HG03432 (cell line): ENCODE measurements around the gene DSEL.
A peak's percentile ranks its signal among the peaks of the same experiment; 100 is the strongest.

ENCODE experiments used
- ATAC-seq: cut with Tn5 transposase; IDR thresholded peaks from one replicate; pipeline ENCODE4 v1.9.1; 2021; ENCODE audit warnings: mild to moderate bottlenecking, moderate library complexity; ENCODE audit not compliant: unreplicated experiment

Gene DSEL

GRCh38 chr18:67516539-67517443, at the start of gene DSEL:
TSS of gene DSEL (minus strand) at chr18:67516720. CDS start at chr18:67514608, 2,112 bp downstream.
- peak; percentile 96 for ATAC-seq

- no peak for ATAC-seq
Observed at GRCh38 chr18:67553437-67553836, 36.9 kb upstream of the DSEL start.

- no peak for ATAC-seq
Observed at GRCh38 chr18:67550872-67551520, 34.5 kb upstream of the DSEL start.

DNA sequence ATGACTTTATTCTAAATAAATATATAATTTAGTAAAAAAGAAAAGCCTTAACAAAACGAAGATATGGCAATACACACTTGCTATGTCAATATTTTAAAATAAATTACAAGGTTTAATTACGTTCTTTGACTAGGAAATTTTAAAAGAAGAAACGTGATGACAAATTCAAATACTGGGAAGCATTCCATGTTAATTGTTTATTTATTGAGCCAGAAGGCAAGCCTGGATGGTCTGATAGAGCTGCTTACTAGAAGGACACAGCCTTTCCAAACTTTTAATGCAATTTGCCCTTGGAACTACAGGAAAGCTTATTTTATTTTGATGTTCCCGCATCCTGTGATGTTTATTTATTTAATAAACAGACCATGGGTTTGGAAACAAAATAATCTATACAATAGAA, 33.4 kb upstream of the DSEL start:
- no peak for ATAC-seq

- no peak for ATAC-seq
Observed at GRCh38 chr18:67545681-67546080, 29.2 kb upstream of the DSEL start.

- no peak for ATAC-seq
Observed at GRCh38 chr18:67540559-67540958, 24.0 kb upstream of the DSEL start.

GRCh38 chr18:67531929-67532328, 15.4 kb upstream of the DSEL start:
- no peak for ATAC-seq

DNA sequence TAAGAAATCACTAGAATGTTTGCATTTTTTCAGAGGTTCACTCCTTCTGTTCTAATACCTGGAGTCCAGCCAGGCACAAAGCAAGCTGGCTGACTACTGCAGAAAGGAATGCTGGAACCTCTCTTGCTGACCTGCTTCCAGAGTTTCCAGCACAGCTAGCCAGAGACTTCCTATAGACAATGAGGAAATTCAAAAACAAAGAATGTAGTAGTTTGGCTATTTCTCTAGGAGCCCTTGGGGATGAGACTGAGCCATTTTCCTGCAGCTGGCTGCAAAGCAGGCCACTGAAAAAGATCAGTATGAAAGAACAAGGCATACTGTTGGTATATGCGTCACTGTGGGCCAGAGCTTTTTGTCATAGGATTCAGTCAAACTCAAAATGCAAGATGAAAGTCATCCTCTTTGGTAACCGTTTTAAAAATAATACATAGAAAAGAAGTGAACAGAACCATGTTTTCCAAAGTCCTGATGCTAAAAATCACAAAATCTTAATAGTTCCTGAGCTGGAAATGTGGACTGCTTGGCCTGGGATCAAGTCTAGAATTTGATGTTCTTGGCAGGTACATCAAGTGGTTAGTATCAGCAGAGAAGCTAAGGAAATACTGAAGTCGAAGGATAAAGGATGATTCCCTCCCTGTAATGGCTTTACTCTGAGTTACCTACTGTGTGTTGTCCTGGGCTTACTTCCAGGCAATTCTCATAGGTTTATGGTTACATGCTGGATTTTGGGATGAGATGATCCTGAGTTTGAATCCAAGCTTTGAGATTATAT, 9.0 kb upstream of the DSEL start:
- no peak for ATAC-seq

- no peak for ATAC-seq
Observed at GRCh38 chr18:67520351-67520921, 3.9 kb upstream of the DSEL start.

DNA sequence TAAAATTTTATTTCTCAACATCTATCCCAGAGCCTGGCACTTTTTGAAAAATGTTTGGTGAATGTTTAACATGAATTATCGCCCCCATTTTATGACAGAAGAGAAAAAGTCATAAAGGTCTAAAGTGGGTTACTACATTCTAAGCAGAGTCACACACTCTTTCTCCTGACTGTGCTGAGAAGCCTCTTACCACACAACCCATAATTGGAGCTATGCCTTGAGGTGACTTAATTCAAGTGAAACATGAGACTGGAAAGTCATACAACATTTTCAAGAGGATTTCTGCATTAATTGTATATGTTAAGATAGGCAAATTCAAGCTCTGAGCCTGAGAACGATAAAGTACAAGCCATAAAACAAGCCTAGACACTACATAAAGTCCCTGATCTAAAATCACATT, 3.1 kb upstream of the DSEL start:
- no peak for ATAC-seq

- no peak for ATAC-seq
Observed at GRCh38 chr18:67518566-67518965, 2.0 kb upstream of the DSEL start.

DNA sequence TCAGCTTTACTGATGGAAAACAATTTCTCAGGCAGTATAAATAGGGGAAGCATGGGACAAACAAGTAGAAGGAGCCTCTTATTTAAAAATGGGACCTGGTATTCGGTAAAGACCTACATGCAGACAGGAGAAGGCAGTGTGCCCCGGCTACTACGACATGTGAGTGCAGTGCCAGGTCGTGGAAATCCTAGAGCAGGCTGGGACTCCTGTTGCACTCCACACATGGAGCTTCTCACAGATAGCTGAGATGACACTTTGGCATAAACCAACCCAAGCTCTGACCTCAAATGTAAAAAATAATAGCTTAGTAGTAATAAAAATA, 885 bp upstream of the DSEL start:
- ATAC-seq, result no peak

DNA sequence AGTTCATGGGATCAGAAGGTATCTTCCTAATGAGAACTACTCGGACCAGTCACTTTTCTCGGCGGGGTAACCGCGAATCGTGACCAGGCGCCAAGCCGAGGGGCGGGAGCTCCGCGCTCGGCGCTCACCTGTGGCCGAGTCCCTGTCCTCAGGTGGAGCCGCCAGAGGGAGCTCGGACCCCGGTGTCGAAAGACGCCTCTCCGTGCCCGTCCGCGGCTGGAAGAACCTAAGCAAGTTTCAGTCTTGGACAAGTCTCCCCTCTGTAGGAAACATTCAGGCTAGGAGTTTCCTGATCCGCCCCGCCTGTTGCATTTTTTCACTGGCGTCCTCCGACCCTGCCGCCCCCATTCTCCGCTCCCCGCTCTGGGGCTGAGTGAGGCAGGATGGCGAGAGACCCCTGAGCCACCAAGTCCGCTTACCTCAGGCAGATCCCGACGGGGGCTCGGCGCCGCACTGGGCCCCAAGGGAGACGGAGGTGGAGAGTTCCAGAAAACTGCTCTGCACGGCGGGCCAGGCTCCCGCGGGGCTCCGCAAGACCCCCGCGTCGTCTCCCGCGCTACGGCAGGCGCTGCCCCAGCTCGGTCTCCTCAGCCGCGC, 480 bp downstream of the DSEL start:
- peak; percentile 48 for ATAC-seq

DNA sequence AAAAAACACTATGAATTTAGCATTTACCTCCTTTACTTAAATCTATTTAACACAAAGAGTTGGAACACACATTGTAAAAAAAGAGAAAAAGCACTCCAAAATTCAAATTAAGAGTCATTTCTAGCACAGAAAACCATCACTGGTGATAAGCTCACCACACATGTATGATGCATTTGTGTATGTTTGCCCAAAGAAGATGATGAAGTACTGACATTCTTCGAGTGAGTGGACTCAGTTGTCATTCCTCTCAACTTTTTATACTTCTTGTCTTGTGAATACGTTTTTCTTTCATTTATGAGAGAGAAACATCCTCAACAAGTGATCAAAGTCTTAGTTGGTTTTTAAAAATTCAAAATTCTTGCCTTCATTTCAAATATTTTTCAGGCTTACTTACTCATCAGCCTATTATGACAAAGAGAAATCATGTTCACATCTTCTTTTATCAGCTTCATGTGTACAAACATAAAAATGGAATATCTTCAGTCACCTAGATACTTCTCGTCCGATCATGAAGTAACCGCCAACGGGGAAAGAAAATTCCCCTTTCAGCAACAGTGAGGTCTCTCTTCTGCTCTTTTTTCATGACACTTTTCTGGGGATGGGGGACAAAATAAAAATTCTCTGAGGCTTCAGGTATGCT, 1.5 kb downstream of the DSEL start:
- ATAC-seq, result no peak

DNA sequence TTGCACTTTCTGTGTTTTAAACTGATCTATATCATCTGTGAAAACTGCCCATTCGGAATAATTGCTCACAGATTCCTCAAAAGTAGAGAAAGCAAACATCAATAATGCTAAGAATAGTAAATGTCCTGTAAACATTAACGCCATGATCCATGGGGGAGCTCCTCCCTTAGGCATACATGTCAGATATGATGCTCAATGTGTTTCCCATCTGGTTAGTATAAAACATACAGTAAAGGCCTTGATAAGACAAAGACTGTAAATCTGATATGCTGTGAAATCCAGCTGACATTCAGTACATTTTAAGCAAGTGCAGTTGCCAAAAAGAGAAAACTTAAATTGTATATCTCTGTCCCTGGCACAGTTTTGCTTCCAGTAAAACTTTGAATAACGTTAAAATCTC, 2.1 kb downstream of the DSEL start:
- no peak for ATAC-seq

GRCh38 chr18:67513280-67513679, 3.2 kb downstream of the DSEL start:
- ATAC-seq, result no peak

GRCh38 chr18:67511840-67512239, 4.7 kb downstream of the DSEL start:
- no peak for ATAC-seq

- no peak for ATAC-seq
Observed at GRCh38 chr18:67510831-67511230, 5.7 kb downstream of the DSEL start.

DNA sequence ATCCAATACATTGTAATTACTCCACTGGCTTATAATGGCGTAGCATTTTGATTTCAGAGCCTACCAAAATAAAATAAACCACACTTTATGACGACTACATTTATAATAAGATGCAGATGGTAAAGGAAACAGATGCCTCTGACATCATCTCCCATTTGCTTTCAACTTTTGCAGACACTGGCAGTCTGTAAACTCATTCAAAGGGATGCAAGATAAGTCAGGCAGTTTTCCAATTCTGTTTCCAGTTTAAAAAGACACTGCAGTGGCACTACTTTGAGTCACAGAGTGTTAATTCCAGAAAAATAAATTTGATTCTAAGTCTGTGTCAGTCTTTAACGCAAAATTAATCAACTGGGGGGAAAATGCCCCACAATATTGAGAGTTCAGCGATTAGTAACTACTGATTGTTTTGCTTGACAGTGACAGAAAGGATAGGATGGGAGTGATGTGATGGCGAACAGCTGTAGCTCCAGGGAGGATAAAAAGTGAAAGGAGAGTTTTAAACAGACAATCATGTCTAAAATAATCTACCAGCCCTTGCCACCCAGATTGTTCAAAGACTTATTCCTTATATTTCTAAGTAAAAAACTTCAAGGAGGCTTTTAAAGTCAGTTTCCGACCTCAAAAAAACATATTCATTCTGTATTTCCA, 6.7 kb downstream of the DSEL start:
- no peak for ATAC-seq

GRCh38 chr18:67508146-67508545, 8.4 kb downstream of the DSEL start:
- ATAC-seq, result no peak
